Gastroesophageal sphincter (tissue), 3 donors: Measurements from ENCODE around the gene ZNF239.

Experiments used
- POLR2A ChIP-seq, 2 donors: fragments of 450-650 bp; IDR thresholded peaks; one replicate each; pipeline ENCODE4 v1.6.1; 2017; ENCODE audit warnings: antibody characterized with exemption in 2 of 2, mild to moderate bottlenecking in 2 of 2, moderate library complexity in 1 of 2
- TF ChIP-seq, protein P1 (sequence below), 4 experiments: fragments of 200-600 bp in 2 of 4; fragments of 450-650 bp in 2 of 4; sonication (generic) in 1 of 4; IDR thresholded peaks; one replicate each; pipeline ENCODE4 v1.5.1; 2017 to 2019; ENCODE audit warnings: antibody characterized with exemption in 4 of 4, mild to moderate bottlenecking in 2 of 4, moderate library complexity in 2 of 4

- TF ChIP-seq, protein P1, sequence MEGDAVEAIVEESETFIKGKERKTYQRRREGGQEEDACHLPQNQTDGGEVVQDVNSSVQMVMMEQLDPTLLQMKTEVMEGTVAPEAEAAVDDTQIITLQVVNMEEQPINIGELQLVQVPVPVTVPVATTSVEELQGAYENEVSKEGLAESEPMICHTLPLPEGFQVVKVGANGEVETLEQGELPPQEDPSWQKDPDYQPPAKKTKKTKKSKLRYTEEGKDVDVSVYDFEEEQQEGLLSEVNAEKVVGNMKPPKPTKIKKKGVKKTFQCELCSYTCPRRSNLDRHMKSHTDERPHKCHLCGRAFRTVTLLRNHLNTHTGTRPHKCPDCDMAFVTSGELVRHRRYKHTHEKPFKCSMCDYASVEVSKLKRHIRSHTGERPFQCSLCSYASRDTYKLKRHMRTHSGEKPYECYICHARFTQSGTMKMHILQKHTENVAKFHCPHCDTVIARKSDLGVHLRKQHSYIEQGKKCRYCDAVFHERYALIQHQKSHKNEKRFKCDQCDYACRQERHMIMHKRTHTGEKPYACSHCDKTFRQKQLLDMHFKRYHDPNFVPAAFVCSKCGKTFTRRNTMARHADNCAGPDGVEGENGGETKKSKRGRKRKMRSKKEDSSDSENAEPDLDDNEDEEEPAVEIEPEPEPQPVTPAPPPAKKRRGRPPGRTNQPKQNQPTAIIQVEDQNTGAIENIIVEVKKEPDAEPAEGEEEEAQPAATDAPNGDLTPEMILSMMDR (IDR thresholded peaks at IDR 0.05) = no peak
- TF ChIP-seq POLR2A (IDR thresholded peaks at IDR 0.05) = no peak
These were observed 10.6 kb upstream of the ZNF239 start for GRCh38 chr10:43585046-43585445.
